ENCODE measurements around the gene STRN3.
"Not testable (repeated sequence)": the region's sequence is repeated elsewhere in the genome, so short reads cannot be mapped to it uniquely, and the experiment has no call there.

STRN3 gene

GRCh38 chr14:30906752-30907658 lies 119.2 kb downstream of the STRN3 start:
- peak; percentile 26 for DNase-seq

- DNase-seq, result no peak
Measured at GRCh38 chr14:30903285-30904124, 122.7 kb downstream of the STRN3 start.

GRCh38 chr14:30897121-30897520 lies 129.1 kb downstream of the STRN3 start:
- not testable (repeated sequence) for DNase-seq

- DNase-seq, result no peak
Measured at GRCh38 chr14:30896435-30896834, 129.7 kb downstream of the STRN3 start.

GRCh38 chr14:30894923-30895515 lies 131.2 kb downstream of the STRN3 start:
- DNase-seq, result no peak

GRCh38 chr14:30893819-30894218 lies 132.4 kb downstream of the STRN3 start:
- DNase-seq, result no peak

- DNase-seq, result no peak
Measured at GRCh38 chr14:30889244-30889594, 137.0 kb downstream of the STRN3 start.

GRCh38 chr14:30888480-30889243 lies 137.5 kb downstream of the STRN3 start:
- DNase-seq, result no peak

GRCh38 chr14:30885840-30886740 lies 140.1 kb downstream of the STRN3 start:
- no peak for DNase-seq

GRCh38 chr14:30884901-30885300 lies 141.3 kb downstream of the STRN3 start:
- DNase-seq, result no peak

GRCh38 chr14:30883508-30884294 lies 142.5 kb downstream of the STRN3 start:
- no peak for DNase-seq

- no peak for DNase-seq
Measured at GRCh38 chr14:30882431-30882830, 143.7 kb downstream of the STRN3 start.

- DNase-seq, result no peak
Measured at GRCh38 chr14:30876692-30877091, 149.5 kb downstream of the STRN3 start.

- no peak for DNase-seq
Measured at GRCh38 chr14:30875788-30876053, 150.5 kb downstream of the STRN3 start.

GRCh38 chr14:30874999-30875787 lies 151.0 kb downstream of the STRN3 start:
- DNase-seq, result peak; percentile 65

GRCh38 chr14:30874120-30874998 lies 151.8 kb downstream of the STRN3 start, which contains the start of gene COCH:
Gene COCH, plus strand, starts transcription at chr14:30874559. Its CDS starts 380 bp downstream, at chr14:30874939.
- peak; percentile 70 for DNase-seq

- DNase-seq, result peak; percentile 70
Measured at GRCh38 chr14:30873308-30874119, 152.7 kb downstream of the STRN3 start.

GRCh38 chr14:30872602-30873001 lies 153.6 kb downstream of the STRN3 start:
- DNase-seq, result no peak
